Uterus (tissue), 4 donors: Measurements from ENCODE around the gene PTEN. TPM values are rescaled to one million over a fixed set of nuclear protein-coding genes. Genes with fewer than 3 reads are reported as not detected.
A peak's percentile ranks its signal among the peaks of the same experiment; 100 is the strongest.

Source experiments
- DNase-seq, 2 donors: peaks; one replicate each; pipeline ENCODE4 v3.0.0-alpha.2; 2019 to 2020
- H3K27ac ChIP-seq, 2 donors: fragments of 200-600 bp; sonication (generic); 1 replicate in 1 of 2; 2 replicates in 1 of 2; pipeline ENCODE4 v1.5.1; 2016 to 2018
- H3K27me3 ChIP-seq, 2 donors: fragments of 200-600 bp; sonication (generic); one replicate each; pipeline ENCODE4 v1.5.1; 2018 to 2019; ENCODE audit warnings: control low read depth in 1 of 2
- H3K36me3 ChIP-seq, 2 donors: fragments of 200-600 bp; sonication (generic); one replicate each; pipeline ENCODE4 v1.5.1; 2019; ENCODE audit warnings: control low read depth in 1 of 2
- H3K4me1 ChIP-seq, 2 donors: fragments of 200-600 bp; sonication (generic); one replicate each; pipeline ENCODE4 v1.5.1; 2018 to 2019; ENCODE audit warnings: control low read depth in 1 of 2
- H3K4me3 ChIP-seq, 2 donors: fragments of 200-600 bp; sonication (generic); 1 replicate in 1 of 2; 2 replicates in 1 of 2; pipeline ENCODE4 v1.5.1; 2018 to 2019; ENCODE audit warnings: mild to moderate bottlenecking in 1 of 2
- H3K9me3 ChIP-seq, 2 donors: fragments of 200-600 bp; sonication (generic); one replicate each; pipeline ENCODE4 v1.5.1; 2019; ENCODE audit warnings: control low read depth in 1 of 2
- POLR2A ChIP-seq, 2 donors: fragments of 450-650 bp; IDR thresholded peaks; one replicate each; pipeline ENCODE4 v1.6.1; 2016; ENCODE audit warnings: antibody characterized with exemption in 2 of 2, mild to moderate bottlenecking in 1 of 2, moderate library complexity in 1 of 2
- intact Hi-C: fragments of 100-400 bp; cut with DNase I; formaldehyde crosslinking; loops from one replicate; pipeline ENCODE4 v1.15.1; 2023; ENCODE audit warnings: low total_unique reads
- total RNA-seq, 4 donors: library from RNA; depleted of rRNA in 3 of 4; stranded (reverse); fragments of >200 nt in 3 of 4; gene quantifications; one replicate each; pipeline versions ENCODE4 v1.1.0 to v1.2.4, GENCODE V29; 2014 to 2023
- TF ChIP-seq, protein P1 (sequence below), 4 experiments: fragments of 200-600 bp in 2 of 4; fragments of 450-650 bp in 2 of 4; sonication (generic) in 2 of 4; IDR thresholded peaks; one replicate each; pipeline ENCODE4 v1.5.1; 2016 to 2019; ENCODE audit warnings: antibody characterized with exemption in 4 of 4, mild to moderate bottlenecking in 2 of 4, moderate library complexity in 1 of 4
- donor health status: DM: yes; HTN: yes; CAD: no.

Gene PTEN
- total RNA-seq, 4 donors from 2014 or later: 40.0 to 317 (median 189) TPM

DNA sequence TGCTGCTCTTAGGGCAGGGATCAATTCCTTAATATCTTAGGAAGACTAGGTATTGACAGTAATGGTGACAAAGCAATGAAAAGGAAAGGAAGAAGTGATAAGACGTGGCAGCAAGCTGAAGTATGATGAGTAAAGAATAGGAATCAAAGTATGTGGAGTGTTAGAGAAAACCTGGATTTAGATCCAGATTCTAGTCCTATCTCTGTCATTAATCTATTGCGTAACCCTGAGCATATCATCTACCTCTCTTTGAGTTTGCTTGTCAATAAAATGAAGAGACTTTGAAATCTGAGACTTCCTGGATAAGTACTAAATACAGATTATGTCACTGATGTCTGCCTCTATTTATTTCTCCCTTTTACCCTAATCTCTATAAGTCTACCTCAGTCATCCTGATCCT lies 89.2 kb downstream of the PTEN start:
- intact Hi-C loops: loop anchor here (5.0 kb wide), 1 partner anchor 1735 kb away; no protein-coding TSS in a partner anchor

DNA sequence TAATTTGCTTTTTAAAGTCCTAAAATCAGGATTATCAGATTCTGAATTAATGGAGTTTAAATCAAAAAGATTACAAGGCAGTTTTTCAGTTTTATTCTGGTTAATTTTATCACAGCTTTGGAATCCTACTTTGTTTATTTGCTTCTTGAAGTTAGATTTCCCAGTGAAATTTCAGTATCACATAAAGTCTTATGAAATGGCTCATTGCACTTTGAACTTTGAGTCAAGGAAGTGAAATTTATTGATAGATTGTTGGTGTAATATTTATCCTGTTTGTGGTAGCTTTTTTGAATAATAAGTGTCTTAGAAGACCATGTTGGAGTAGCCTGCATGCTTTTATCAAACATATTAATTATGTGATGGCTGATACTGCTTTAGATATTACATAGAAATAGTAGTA lies 92.6 kb downstream of the PTEN start:
- Histone ChIP-seq H3K27ac (no peak overlapping the region), H3K36me3 (no peaks in the 10 kb centered on the region), H3K4me1 (peaks cover 0 to 10% of the 10 kb centered on the region in 2 donors), H3K27me3 (no peaks in the 10 kb centered on the region), H3K4me3 (no peak overlapping the region), H3K9me3 (no peaks in the 10 kb centered on the region)
- TF ChIP-seq, protein P1, sequence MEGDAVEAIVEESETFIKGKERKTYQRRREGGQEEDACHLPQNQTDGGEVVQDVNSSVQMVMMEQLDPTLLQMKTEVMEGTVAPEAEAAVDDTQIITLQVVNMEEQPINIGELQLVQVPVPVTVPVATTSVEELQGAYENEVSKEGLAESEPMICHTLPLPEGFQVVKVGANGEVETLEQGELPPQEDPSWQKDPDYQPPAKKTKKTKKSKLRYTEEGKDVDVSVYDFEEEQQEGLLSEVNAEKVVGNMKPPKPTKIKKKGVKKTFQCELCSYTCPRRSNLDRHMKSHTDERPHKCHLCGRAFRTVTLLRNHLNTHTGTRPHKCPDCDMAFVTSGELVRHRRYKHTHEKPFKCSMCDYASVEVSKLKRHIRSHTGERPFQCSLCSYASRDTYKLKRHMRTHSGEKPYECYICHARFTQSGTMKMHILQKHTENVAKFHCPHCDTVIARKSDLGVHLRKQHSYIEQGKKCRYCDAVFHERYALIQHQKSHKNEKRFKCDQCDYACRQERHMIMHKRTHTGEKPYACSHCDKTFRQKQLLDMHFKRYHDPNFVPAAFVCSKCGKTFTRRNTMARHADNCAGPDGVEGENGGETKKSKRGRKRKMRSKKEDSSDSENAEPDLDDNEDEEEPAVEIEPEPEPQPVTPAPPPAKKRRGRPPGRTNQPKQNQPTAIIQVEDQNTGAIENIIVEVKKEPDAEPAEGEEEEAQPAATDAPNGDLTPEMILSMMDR (IDR thresholded peaks at IDR 0.05): no peak
- no peak for TF ChIP-seq POLR2A (IDR thresholded peaks at IDR 0.05)
- intact Hi-C loops: no loop called here
- DNase-seq: no peak

More for the DNA sequence above, 89.2 kb downstream of the PTEN start:
- no peak for TF ChIP-seq POLR2A (IDR thresholded peaks at IDR 0.05)
- TF ChIP-seq, protein P1 (IDR thresholded peaks at IDR 0.05): no peak
- Histone ChIP-seq H3K27me3 (no peaks in the 10 kb centered on the region), H3K9me3 (no peaks in the 10 kb centered on the region), H3K4me3 (no peak overlapping the region), H3K27ac (no peak overlapping the region), H3K4me1 (peaks cover 0 to 10% of the 10 kb centered on the region in 2 donors), H3K36me3 (no peaks in the 10 kb centered on the region)
- DNase-seq: no peak

- no peak for DNase-seq
- intact Hi-C loops: no loop called here
- H3K27me3 ChIP-seq: no peaks in the 10 kb centered on the region
- TF ChIP-seq POLR2A (IDR thresholded peaks at IDR 0.05): no peak
- TF ChIP-seq, protein P1 (IDR thresholded peaks at IDR 0.05): no peak
- peaks cover 0 to 6% of the 10 kb centered on the region in 2 donors for H3K4me1 ChIP-seq
- H3K4me3 ChIP-seq: no peak overlapping the region
- no peaks in the 10 kb centered on the region for H3K9me3 ChIP-seq
- H3K36me3 ChIP-seq: no peaks in the 10 kb centered on the region
- H3K27ac ChIP-seq: no peak overlapping the region
These were observed 94.3 kb downstream of the PTEN start for GRCh38 chr10:87957702-87958101.

DNA sequence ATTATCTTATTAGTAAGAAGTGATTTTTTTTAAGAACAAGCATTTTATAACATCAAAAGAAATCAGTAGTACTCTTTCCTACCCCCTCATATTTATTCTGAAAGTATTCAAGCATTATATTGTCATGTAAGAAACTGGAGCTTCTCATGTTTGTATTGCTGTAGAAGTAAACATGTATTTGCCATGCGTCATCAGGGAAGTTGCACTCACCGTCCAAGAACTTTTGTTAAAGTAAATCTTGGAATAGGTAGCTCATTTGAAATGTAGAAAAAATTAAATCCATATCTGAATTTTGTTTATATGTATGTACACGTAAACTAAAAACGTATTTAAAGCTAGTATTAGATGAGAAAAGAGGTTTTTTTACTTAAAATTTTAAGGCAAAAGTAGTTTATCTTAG lies 96.8 kb downstream of the PTEN start:
- H3K4me1 ChIP-seq: peaks cover 0 to 6% of the 10 kb centered on the region in 2 donors
- DNase-seq: no peak
- H3K4me3 ChIP-seq: no peak overlapping the region
- H3K27ac ChIP-seq: no peak overlapping the region
- no peaks in the 10 kb centered on the region for H3K36me3 ChIP-seq
- no peaks in the 10 kb centered on the region for H3K27me3 ChIP-seq
- intact Hi-C loops: no loop called here
- no peak for TF ChIP-seq POLR2A (IDR thresholded peaks at IDR 0.05)
- TF ChIP-seq, protein P1 (IDR thresholded peaks at IDR 0.05): no peak
- no peaks in the 10 kb centered on the region for H3K9me3 ChIP-seq

DNA sequence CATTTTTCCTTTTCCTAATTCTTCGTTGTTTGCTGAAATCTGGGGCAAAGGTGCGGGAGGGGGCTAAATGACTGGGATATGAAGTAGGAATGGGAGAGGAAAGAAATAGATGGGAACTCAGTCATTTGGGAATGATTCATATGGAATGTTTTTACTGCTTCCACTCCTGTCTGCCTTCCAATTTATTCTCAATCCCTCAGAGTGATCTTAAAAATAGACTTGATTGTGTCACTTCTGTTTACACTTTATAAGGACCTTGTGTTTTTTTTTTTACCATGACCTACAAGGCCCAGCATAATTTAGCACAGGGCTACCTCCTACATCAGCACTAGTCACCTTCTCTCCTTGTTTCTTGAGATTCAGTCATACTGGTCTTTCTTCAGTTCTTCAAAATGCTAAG lies 97.9 kb downstream of the PTEN start:
- intact Hi-C loops: no loop called here
- Histone ChIP-seq H3K36me3 (no peaks in the 10 kb centered on the region), H3K4me1 (peaks cover 0 to 5% of the 10 kb centered on the region in 2 donors), H3K9me3 (no peaks in the 10 kb centered on the region), H3K27me3 (no peaks in the 10 kb centered on the region), H3K27ac (peak overlapping the region; percentile 55 to 62), H3K4me3 (no peak overlapping the region)
- TF ChIP-seq POLR2A (IDR thresholded peaks at IDR 0.05): no peak
- TF ChIP-seq, protein P1 (IDR thresholded peaks at IDR 0.05): no peak
- DNase-seq: no peak
